Type B pancreatic cell (in vitro differentiated cells): ENCODE data around the gene CCDC183. TPM values are rescaled to one million over a fixed set of nuclear protein-coding genes. Genes with fewer than 3 reads are reported as not detected.
A peak's percentile ranks its signal among the peaks of the same experiment; 100 is the strongest.
"Not testable (repeated sequence)": the region's sequence is repeated elsewhere in the genome, so short reads cannot be mapped to it uniquely, and the experiment has no call there.

Experiments used
- DNase-seq: peaks from one replicate; pipeline ENCODE4 v3.0.0; 2021; ENCODE audit warnings: mixed read lengths; ENCODE audit not compliant: unreplicated experiment; ENCODE audit errors: extremely low spot score
- H3K27ac Mint-ChIP-seq: 2 replicates; pipeline ENCODE4 v1.8.0; 2021; ENCODE audit warnings: mild to moderate bottlenecking, mixed read lengths
- H3K27me3 Mint-ChIP-seq: 2 replicates; pipeline ENCODE4 v1.8.0; 2021; ENCODE audit warnings: mixed read lengths
- H3K36me3 Mint-ChIP-seq: 2 replicates; pipeline ENCODE4 v1.8.0; 2021; ENCODE audit warnings: mixed read lengths
- H3K4me1 Mint-ChIP-seq: one replicate; pipeline ENCODE4 v1.8.0; 2021; ENCODE audit warnings: mixed read lengths; ENCODE audit not compliant: unreplicated experiment
- H3K4me3 Mint-ChIP-seq: 2 replicates; pipeline ENCODE4 v1.8.0; 2021; ENCODE audit warnings: mild to moderate bottlenecking, mixed read lengths
- H3K9me3 Mint-ChIP-seq: 2 replicates; pipeline ENCODE4 v1.8.0; 2021; ENCODE audit warnings: mixed read lengths
- total RNA-seq: library from RNA; stranded (reverse); gene quantifications from 2 replicates; pipeline ENCODE4 v1.2.1, GENCODE V29; 2021; ENCODE audit warnings: low replicate concordance
- TF ChIP-seq, protein P1 (sequence below): fragments of 200-600 bp; sonication (generic); conservative IDR thresholded peaks from 2 replicates; pipeline ENCODE4 v1.5.0; 2021; ENCODE audit warnings: antibody characterized with exemption, mild to moderate bottlenecking

The CCDC183 gene
- total RNA-seq, 1 donor from 2014 or later = 2.9 TPM

DNA sequence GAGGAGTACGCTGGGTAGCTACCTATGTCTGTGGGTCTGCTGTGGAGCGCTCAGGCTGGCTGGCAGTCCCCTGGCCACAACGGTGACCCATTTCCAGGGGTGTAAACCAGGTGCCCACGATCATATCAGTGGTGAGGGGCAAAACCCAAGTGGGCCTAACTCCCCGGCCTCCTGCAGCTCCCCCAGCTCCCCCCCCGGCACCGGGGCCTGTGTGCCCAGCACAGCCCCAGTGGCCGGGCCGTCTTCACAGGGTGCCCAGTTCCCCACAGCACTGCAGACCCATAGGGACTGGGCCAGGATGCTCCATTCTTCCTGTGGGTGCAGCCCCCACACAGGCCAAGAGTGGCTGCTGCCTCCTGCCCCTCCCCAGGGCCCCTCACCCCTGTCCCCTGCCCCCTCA lies 37.1 kb upstream of the CCDC183 start:
- DNase-seq = no peak
- Mint-ChIP-seq H3K27ac (no peak overlapping the region), H3K36me3 (no peaks in the 10 kb centered on the region), H3K9me3 (no peaks in the 10 kb centered on the region), H3K4me1 (peaks cover 8% of the 10 kb centered on the region), H3K4me3 (no peak overlapping the region), H3K27me3 (no peaks in the 10 kb centered on the region)
- TF ChIP-seq, protein P1, sequence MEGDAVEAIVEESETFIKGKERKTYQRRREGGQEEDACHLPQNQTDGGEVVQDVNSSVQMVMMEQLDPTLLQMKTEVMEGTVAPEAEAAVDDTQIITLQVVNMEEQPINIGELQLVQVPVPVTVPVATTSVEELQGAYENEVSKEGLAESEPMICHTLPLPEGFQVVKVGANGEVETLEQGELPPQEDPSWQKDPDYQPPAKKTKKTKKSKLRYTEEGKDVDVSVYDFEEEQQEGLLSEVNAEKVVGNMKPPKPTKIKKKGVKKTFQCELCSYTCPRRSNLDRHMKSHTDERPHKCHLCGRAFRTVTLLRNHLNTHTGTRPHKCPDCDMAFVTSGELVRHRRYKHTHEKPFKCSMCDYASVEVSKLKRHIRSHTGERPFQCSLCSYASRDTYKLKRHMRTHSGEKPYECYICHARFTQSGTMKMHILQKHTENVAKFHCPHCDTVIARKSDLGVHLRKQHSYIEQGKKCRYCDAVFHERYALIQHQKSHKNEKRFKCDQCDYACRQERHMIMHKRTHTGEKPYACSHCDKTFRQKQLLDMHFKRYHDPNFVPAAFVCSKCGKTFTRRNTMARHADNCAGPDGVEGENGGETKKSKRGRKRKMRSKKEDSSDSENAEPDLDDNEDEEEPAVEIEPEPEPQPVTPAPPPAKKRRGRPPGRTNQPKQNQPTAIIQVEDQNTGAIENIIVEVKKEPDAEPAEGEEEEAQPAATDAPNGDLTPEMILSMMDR = no peak

DNA sequence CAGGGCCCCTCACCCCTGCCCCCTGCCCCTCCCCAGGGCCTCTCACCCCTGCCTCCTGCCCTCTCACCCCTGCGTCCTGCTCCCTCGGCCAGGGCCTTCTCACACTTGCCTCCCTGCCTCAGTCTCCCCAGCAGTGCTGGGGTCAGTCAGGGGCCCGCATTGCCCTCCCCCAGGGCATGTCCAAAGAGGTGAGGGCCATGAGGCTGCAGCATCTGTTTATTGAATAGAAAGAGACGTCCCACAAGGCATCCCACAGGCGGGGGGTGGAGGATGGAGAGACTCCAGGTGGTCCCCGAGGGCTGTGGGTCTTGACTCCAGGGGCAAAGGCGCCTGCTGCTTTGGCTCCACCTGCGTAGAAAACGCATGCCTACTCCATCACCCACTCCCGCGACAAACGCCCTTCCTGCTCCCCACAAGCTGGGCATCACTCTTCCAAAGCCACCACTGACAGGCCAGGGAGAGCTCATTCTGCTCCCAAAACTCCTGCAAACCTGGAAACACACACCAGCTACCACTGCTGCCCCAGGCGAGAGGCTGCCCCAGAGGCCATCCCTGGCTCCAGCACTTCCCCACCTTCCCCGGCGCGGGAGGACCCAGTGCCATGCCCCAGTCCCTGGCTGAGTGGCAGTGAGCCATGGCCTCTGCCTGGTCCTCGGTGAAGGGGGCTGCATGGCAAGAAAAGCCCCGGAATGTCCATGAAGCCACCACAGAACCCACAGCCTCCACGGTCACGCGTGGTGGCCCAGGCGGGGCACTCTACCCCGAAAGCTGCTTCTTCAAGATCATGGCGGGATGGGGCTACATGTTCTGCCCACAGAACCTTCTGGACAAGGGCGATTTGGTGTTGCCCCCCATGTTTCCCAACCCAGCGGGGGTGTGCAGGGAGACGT lies 36.5 kb upstream of the CCDC183 start:
- Mint-ChIP-seq H3K36me3 (no peaks in the 10 kb centered on the region), H3K27me3 (no peaks in the 10 kb centered on the region), H3K4me1 (peaks cover 8% of the 10 kb centered on the region), H3K27ac (no peak overlapping the region), H3K4me3 (no peak overlapping the region), H3K9me3 (no peaks in the 10 kb centered on the region)
- DNase-seq = no peak
- TF ChIP-seq, protein P1 = no peak

DNA sequence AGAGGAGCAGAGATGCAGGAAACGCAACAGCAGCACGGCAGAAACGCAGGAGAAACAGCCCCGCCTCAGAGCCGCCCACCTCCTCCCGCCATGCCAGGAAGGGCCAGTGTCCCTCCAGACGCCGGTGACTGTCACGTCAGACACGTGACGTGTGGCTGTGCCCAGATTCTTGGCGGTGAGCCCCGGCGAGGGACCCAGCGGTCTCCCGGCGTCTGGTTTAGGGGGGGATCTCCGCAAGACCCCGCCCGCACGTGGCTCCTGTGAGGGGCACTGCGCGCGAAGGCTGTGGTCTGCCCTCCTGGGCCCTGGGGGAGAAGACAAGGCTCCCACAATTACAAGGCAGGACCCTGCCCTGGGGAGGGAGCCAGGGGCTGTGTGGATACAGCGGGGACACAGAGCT lies 35.7 kb upstream of the CCDC183 start:
- no peak for DNase-seq
- Mint-ChIP-seq H3K9me3 (no peaks in the 10 kb centered on the region), H3K4me3 (no peak overlapping the region), H3K27ac (peak overlapping the region; percentile 72), H3K4me1 (peaks cover 8% of the 10 kb centered on the region), H3K36me3 (no peaks in the 10 kb centered on the region), H3K27me3 (no peaks in the 10 kb centered on the region)
- TF ChIP-seq, protein P1 = no peak

DNA sequence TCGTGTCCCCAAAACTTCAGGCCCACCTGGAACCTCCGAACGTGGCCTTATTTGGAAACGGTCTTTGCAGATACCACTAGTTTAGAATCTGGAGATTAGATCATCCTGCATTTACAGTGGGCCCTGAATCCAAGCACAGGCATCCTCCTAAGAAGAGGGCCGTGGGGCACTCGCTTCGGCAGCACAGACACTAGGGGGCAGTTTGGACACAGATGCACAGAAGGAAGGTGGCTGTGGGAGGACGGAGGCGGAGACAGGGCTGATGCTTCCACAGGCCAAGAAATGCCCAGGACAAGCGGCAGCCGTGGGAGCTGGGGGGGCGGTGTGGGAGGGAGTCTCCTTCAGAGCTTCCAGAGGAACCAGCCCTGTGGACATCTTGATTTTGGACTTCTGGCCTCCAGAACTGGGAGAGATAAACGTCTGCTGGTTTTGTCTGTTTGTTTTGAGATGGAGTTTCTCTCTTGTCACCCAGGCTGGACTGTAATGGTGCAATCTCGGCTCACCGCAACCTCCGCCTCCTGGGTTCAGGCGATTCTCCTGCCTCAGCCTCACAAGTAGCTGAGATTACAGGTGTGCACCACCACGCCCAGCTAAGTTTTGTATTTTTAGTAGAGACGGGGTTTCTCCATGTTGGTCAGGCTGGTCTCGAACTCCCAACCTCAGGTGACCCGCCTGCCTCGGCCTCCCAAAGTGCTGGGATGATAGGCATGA lies 35.1 kb upstream of the CCDC183 start:
- not testable (repeated sequence) for DNase-seq, H3K9me3 Mint-ChIP-seq, H3K27me3 Mint-ChIP-seq, H3K36me3 Mint-ChIP-seq, H3K4me1 Mint-ChIP-seq
- TF ChIP-seq, protein P1 = peak; percentile 72
- Mint-ChIP-seq H3K27ac (peak overlapping the region; percentile 72), H3K4me3 (peak overlapping the region; percentile 65)

DNA sequence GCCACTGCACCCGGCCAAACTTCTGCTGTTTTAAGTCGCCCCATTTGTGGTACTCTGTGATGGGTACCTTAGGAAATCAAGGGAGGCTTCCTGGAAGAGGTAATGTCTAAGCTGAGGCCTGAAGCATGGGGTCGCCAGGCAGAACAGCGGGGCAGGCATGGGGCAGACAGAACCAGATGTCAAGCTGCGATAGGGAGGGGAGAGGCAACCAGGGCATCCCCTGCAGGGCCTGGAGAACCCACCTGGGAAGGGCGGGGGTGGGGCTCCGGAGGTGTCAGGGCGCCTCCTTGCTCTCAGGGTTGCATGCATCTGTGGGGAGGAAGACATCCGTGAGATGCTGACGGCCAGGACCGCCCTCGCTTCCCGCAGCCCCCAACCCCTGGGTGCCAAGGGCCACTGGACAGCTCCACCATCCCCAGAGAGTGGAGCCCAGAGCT lies 34.6 kb upstream of the CCDC183 start:
- DNase-seq = no peak
- Mint-ChIP-seq H3K4me1 (peaks cover 8% of the 10 kb centered on the region), H3K27ac (no peak overlapping the region), H3K9me3 (no peaks in the 10 kb centered on the region), H3K36me3 (no peaks in the 10 kb centered on the region), H3K4me3 (no peak overlapping the region), H3K27me3 (peaks cover 3% of the 10 kb centered on the region)
- TF ChIP-seq, protein P1 = no peak
